ENCODE measurements around the gene CBFA2T2. TPM values are rescaled to one million over a fixed set of nuclear protein-coding genes. Genes with fewer than 3 reads are reported as not detected.

CBFA2T2 gene
- polyA plus RNA-seq, 3 donors: 1.7 to 9.7 (median 4.9) TPM

- Histone ChIP-seq H4K20me1 (ENCODE audit: insufficient read depth, low read length) (no peaks in the 10 kb centered on the region), H3K4me1 (ENCODE audit: control insufficient read depth in 1 of 2, insufficient read depth in 2 of 2, low read length in 2 of 2) (peaks cover 2 to 4% of the 10 kb centered on the region in 2 donors), H3K9me3 (replicated peaks in 1 of 2; ENCODE audit: control insufficient read depth in 1 of 2, insufficient read depth in 1 of 2, low read length in 2 of 2) (no peaks in the 10 kb centered on the region), H3K27ac (ENCODE audit: low read depth in 1 of 2, low read length in 2 of 2) (no peak overlapping the region), H3K4me3 (replicated peaks in 1 of 3; ENCODE audit: low read depth in 2 of 3, low read length in 3 of 3) (no peak overlapping the region), H3K27me3 (ENCODE audit: control insufficient read depth in 2 of 2, insufficient read depth in 2 of 2, low read length in 2 of 2) (no peaks in the 10 kb centered on the region), H2AFZ (ENCODE audit: insufficient read depth, low read depth, low read length, poor library complexity, severe bottlenecking) (no peak overlapping the region), H3K36me3 (replicated peaks in 1 of 2; ENCODE audit: control insufficient read depth in 1 of 2, insufficient read depth in 2 of 2, low read length in 2 of 2) (no peaks in the 10 kb centered on the region), H3K79me2 (ENCODE audit: insufficient read depth, low read length) (no peaks in the 10 kb centered on the region), H3K9ac (ENCODE audit: insufficient read depth, low read length, poor library complexity, severe bottlenecking) (no peak overlapping the region), H3K4me2 (replicated peaks; ENCODE audit: extremely low read depth, low read length, poor library complexity, severe bottlenecking) (no peak overlapping the region)
- Mint-ChIP-seq H3K9me3 (no peaks in the 10 kb centered on the region), H3K27ac (no peak overlapping the region), H3K27me3 (ENCODE audit: low read depth in 3 of 3) (peaks cover 1 to 5% (median 5%) of the 10 kb centered on the region in 3 donors), H3K36me3 (no peaks in the 10 kb centered on the region), H3K4me3 (no peak overlapping the region), H3K4me1 (peaks cover 2% of the 10 kb centered on the region)
- WGBS (ENCODE audit: insufficient coverage): no CpG with 5 or more reads among the region's 4 CpGs
- no peak for DNase-seq
- intact Hi-C loops (cut with micrococcal nuclease): no loop called here
- TF ChIP-seq, protein P1, sequence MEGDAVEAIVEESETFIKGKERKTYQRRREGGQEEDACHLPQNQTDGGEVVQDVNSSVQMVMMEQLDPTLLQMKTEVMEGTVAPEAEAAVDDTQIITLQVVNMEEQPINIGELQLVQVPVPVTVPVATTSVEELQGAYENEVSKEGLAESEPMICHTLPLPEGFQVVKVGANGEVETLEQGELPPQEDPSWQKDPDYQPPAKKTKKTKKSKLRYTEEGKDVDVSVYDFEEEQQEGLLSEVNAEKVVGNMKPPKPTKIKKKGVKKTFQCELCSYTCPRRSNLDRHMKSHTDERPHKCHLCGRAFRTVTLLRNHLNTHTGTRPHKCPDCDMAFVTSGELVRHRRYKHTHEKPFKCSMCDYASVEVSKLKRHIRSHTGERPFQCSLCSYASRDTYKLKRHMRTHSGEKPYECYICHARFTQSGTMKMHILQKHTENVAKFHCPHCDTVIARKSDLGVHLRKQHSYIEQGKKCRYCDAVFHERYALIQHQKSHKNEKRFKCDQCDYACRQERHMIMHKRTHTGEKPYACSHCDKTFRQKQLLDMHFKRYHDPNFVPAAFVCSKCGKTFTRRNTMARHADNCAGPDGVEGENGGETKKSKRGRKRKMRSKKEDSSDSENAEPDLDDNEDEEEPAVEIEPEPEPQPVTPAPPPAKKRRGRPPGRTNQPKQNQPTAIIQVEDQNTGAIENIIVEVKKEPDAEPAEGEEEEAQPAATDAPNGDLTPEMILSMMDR (IDR thresholded peaks at IDR 0.05): no peak
These were observed 19.4 kb upstream of the CBFA2T2 start for GRCh38 chr20:33470457-33470856.

- Histone ChIP-seq H3K4me1 (ENCODE audit: control insufficient read depth in 1 of 2, insufficient read depth in 2 of 2, low read length in 2 of 2) (peaks cover 6 to 8% of the 10 kb centered on the region in 2 donors), H3K27me3 (ENCODE audit: control insufficient read depth in 2 of 2, insufficient read depth in 2 of 2, low read length in 2 of 2) (no peaks in the 10 kb centered on the region), H2AFZ (ENCODE audit: insufficient read depth, low read depth, low read length, poor library complexity, severe bottlenecking) (no peak overlapping the region), H3K79me2 (ENCODE audit: insufficient read depth, low read length) (no peaks in the 10 kb centered on the region), H3K4me3 (replicated peaks in 1 of 3; ENCODE audit: low read depth in 2 of 3, low read length in 3 of 3) (no peak overlapping the region), H4K20me1 (ENCODE audit: insufficient read depth, low read length) (no peaks in the 10 kb centered on the region), H3K4me2 (replicated peaks; ENCODE audit: extremely low read depth, low read length, poor library complexity, severe bottlenecking) (no peak overlapping the region), H3K36me3 (replicated peaks in 1 of 2; ENCODE audit: control insufficient read depth in 1 of 2, insufficient read depth in 2 of 2, low read length in 2 of 2) (no peaks in the 10 kb centered on the region), H3K9ac (ENCODE audit: insufficient read depth, low read length, poor library complexity, severe bottlenecking) (no peak overlapping the region), H3K27ac (ENCODE audit: low read depth in 1 of 2, low read length in 2 of 2) (no peak overlapping the region), H3K9me3 (replicated peaks in 1 of 2; ENCODE audit: control insufficient read depth in 1 of 2, insufficient read depth in 1 of 2, low read length in 2 of 2) (no peaks in the 10 kb centered on the region)
- 100% methylated on average over 1 of the region's 3 CpGs for WGBS (ENCODE audit: insufficient coverage)
- peaks cover 6% of the 10 kb centered on the region for H3K4me1 Mint-ChIP-seq
- peaks cover 1 to 5% (median 5%) of the 10 kb centered on the region in 3 donors for H3K27me3 Mint-ChIP-seq (ENCODE audit: low read depth in 3 of 3)
- TF ChIP-seq, protein P1 (IDR thresholded peaks at IDR 0.05): no peak
- intact Hi-C loops (cut with micrococcal nuclease): no loop called here
- H3K4me3 Mint-ChIP-seq: no peak overlapping the region
- no peaks in the 10 kb centered on the region for H3K9me3 Mint-ChIP-seq
- H3K27ac Mint-ChIP-seq: no peak overlapping the region
- DNase-seq: no peak
- no peaks in the 10 kb centered on the region for H3K36me3 Mint-ChIP-seq
These were observed 19.0 kb upstream of the CBFA2T2 start for GRCh38 chr20:33470866-33471265.

All from CD14-positive monocyte (primary cell).